Astrocyte of the hippocampus (primary cell): Measurements from ENCODE around the gene PHETA1.

Experiments used
- DNase-seq: peaks from one replicate; pipeline ENCODE4 v3.0.0; 2011; ENCODE audit warnings: low read depth, low spot score

PHETA1 gene, protein sequence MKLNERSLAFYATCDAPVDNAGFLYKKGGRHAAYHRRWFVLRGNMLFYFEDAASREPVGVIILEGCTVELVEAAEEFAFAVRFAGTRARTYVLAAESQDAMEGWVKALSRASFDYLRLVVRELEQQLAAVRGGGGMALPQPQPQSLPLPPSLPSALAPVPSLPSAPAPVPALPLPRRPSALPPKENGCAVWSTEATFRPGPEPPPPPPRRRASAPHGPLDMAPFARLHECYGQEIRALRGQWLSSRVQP

DNA sequence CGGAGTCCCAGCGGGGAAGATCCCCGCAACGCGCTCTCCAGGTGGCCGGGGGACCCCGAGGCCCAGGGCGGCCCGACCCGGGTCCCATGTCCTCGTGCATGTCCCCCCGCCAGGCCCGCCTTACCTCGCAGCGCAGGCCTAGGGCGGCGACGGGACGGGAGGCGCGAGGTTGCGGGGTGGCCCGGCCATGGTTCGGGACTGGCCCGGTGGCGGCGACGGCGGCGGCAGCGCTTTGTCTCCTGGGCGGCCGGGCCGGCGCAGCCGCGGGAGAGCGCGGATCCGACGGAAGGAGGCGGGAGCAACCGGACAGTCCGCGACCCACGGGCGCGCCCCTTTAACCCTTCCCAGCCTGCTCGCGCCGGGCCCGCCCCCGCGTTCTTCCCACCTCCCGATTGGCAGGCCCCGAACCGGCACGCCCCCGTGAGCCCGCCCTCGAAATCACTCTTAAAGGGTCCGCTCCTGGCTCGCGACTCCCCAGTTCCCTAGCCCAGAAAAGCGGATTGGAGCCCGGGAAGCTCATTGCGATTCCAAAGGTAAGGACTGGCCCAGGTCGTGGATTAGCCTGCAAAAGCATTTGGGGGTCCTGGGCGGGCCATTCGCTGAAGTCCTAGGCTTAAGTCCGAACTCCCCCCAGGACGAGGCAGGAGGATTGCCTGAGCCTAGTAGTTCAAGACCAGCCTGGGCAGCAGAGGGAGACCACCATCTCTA, at the start of gene PHETA1:
Gene PHETA1 (minus strand): TSS at position 308 of the 708 bp plus-strand sequence. CDS start 5,668 bp downstream, outside the sequence.
- DNase-seq, result peak; percentile 96

- no peak for DNase-seq
These were observed 49.6 kb upstream of the PHETA1 start for GRCh38 chr12:111418594-111418880.

- no peak for DNase-seq
These were observed 49.1 kb upstream of the PHETA1 start for GRCh38 chr12:111417784-111418593.

DNA sequence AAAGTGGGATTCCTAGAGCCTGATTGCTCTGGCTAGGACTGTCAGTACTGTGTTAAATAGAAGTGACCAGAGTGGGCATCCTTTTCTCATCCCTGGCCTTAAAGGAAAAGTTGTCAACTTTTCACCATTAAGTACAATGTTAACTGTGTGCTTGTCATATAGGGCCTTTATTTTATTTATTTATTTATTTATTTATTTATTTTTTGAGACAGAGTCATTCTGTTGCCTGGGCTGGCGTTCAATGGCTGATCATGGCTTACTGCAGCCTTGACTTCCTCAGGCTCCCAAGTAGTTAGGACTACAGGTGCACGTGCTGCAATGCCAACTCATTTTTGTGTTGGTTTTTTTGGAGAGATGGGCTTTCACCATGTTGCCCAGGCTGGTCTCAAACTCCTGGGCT, 48.4 kb upstream of the PHETA1 start:
- no peak for DNase-seq

DNA sequence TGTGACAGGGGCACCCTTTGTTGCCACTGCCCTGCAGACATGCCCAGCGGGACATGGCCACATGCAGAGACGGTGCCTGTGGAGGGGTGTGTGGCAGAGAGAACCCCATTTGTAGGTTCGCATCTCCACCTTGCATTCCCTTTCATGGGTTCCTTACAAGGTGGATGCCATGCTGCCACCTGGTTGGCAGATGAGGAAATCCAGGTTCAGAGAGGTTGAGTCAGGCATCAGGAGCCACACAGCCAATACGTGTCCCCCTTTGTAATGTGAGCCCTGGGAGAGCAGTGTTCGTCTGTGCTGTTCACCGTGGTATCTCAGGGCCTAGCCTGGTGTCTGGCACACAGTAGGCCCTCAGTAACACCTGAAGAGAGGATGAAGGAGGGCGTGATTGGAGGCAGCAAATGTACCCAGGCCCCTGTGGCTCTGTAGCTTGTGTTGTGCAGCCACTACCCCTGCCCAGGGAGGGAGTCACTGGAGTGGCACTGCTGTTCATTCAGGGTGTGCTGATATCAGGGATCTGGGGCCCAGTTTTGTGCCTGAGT, 45.9 kb upstream of the PHETA1 start:
- DNase-seq, result no peak

DNA sequence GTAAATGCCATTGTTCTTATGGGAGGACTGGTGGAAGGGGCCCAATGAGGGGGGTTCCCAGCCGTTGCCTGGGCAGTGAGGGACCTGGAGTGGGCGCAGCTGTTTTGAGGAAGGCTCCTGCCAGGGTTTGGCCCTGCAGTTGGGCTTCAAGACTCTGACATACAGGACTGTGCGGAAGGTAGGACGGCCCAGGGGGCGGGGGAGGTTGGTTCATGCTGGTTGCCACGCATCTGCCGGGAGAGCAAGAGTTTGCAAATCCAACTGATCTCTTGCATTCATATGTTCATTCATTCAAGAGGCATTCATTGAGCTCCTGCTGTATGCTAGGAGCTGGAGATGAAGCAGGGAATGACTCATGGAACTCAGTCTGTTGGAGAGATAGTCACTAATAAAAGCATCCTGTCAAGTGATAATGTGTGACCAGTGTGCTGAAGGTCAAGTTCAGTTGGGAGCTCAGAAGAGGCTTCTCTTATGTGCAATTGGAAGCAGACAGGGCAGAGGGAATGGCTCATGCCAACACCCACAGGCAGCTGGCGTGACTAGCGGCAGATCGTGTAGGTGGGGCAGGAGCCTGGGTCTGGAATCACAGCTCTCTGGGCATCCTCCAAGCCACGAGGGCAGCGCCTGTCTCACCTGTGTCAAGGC, 44.7 kb upstream of the PHETA1 start:
- DNase-seq, result peak; percentile 45

DNA sequence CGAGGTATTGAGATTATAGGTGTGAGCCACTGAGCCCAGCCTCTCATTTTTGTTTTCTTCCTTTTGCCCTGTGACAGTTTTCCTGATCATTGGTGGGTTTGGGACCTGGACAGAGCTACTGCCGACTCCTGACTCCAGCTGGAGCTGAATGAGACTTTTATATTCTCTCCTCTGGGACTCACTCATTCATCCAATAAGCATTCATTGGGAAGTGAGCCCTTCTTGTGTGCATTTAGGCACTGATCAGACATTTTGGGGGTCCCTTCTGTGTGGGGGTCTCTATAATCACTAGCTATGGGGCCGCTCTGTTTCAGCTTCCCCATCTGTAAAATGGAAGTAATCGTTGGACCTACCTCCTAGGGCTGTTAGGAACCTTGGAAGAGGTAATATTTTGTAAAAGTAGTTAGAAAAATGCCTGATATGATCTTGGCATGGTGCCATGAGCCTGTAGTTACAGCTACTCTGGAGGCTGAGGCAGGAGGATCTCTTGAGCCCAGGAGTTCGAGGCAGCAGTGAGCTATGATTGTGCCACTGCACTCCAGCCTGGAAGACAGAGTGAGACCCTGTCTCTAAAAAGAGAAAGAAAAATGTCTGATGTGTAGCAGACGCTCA, 44.0 kb upstream of the PHETA1 start:
- no peak for DNase-seq

DNA sequence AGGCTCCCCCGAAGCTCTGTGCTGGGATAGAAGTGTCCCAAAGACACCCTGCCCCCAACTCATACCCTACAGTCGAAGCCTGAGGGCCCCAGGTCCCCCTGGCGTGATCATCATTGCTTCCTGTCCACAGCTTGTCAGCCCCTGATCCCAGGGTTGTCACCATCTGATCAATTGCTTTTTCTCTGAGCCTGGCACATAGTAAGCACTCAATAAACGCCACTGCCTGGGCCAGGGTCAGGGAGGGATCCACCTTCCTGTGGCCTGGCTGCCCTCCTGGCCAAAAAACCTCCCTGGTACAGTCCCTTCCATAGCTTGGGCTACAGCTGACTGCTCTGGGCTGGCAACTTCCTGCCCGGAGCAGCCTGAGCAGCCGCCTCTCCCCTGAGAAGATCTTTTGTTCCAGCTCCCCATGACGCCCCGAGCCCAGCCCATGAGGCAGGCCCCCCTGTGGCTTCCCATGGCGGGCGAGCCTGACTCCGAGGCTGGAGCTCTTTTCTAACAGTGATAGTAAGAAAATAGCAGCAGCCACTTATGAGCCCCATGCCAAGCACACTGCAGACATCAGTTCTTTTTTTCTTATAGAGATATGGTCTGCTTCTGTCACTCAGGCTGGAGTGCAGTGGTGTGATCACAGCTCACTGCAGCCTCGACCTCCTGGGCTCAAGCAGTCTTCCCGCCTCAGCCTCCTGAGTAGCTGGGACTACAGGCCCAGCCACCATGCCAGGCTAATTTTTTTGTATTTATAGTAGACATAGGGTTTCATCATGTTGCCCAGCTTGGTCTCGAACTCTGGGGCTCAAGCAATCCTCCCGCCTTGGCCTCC, 43.3 kb upstream of the PHETA1 start:
- DNase-seq, result peak; percentile 76

DNA sequence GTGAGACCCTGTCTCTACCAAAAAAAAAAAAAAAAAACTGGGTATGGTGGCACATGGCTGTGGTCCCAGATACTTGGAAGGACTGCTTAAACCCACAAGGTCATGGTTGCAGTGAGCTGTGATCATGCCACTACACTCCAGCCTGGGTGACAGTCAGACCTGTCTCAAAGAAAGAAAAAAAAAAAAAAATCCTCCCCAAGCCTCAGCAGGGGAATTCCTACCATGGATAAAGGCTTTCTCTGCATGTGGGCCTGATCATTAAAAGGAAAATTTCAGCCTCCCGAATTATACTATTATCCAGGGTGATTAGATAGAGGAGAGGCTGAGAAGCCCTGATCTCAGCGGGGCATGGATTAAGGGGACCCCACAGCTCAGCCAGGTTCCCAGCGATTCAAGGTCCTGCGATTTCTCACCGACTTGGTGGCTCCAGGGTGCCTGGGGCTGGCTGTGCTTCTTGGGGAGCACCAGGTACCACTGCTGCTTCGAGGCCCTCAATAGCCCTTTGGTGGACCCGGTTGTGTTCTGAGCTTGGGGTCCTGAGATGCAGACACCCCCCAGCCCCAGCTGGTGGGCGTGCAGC, 42.4 kb upstream of the PHETA1 start:
- DNase-seq, result no peak

DNA sequence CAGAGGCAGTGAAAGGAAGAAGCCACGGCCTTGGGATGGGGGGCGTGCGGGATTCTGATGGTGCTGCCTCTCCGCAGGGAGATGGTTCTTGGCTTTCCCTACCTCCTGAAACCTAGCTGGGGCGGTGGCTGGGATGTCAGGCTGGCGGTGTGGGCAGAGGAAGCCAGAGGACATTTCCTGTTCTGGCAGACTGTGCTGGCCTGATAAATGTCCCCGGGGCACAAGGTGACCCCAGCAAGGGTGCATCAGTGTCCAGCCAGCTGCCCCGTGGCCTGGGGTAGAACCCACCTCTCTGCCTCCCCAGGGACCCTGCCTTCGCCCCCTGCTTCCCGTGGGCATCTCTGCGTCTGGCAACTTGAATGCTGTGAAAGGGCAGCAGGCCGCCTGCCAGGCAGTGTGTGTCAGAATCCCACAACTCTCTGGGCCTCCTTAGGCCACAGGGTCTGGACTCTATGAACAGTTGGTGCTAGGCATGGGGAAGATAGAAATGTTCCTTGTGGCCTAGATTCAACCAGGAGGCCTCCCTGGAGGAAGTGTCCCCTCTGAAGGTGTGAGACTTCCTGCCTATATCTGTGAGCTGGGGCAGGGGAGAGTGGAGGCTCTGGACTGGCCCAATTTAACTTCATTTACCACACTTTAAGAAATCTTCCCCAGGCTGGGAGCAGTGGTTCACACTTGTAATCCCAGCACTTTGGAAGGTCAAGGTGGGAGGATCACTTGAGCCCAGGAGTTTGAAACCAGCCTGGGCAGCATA, 41.7 kb upstream of the PHETA1 start:
- DNase-seq, result peak; percentile 66

DNA sequence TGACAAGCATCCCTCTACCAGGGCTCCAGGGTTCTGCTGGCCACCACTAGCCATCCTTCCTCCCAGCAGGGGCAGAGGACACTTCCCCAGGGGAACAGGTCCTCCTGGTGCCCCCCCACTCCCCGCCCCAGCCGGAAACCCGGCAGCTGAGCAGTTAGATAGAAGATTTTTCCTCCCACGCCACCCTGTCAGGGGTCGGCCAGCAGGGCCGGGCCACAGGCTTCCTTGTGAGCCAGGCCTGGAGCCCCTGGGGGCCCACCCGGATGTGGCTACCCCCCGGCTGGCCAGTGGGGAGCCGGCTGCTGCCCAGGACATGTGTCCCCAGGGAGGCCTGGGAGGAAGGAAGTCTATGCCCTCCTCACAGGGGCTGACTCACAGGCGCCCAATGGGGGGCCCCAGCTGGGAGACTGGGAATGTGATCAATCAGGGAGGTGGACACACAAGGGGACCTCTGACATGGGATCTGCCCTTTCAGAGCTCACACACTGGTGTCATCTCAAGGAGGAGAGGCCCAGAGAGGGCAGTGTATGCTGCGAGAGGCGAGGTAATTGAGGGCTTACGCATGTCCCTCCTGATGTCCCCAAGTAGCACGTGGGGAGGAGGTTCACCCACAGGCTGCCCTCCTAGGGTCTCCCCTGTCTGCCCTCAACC, 41.0 kb upstream of the PHETA1 start:
- DNase-seq, result peak; percentile 75

DNA sequence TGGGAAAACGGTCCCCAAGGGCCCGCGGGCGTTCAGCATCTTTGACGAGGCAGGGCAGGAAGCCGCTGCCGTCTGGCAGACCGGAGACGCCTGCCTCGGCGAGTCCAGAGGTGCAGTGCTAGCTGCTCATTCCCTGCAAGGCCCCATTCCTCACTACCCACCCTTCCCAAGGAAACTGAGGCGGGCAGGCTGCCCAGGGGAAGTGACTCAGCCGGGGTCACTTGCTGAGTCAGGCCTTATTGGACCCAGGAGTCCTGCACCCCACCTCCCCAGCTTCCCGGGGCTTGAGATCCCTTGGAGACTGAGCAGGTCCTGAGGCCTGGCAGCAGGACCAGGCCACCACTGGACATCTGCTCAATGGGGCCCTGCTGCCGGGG, 40.5 kb upstream of the PHETA1 start:
- peak; percentile 56 for DNase-seq

- no peak for DNase-seq
These were observed 39.9 kb upstream of the PHETA1 start for GRCh38 chr12:111408686-111409402.

GRCh38 chr12:111408116-111408440, 39.2 kb upstream of the PHETA1 start:
- DNase-seq, result no peak

- peak; percentile 26 for DNase-seq
These were observed 38.7 kb upstream of the PHETA1 start for GRCh38 chr12:111407377-111408115.

GRCh38 chr12:111406474-111407376, 37.8 kb upstream of the PHETA1 start:
- peak; percentile 28 for DNase-seq
